HG02763 (cell line): ENCODE data around the gene ARPC3.
"Not testable (repeated sequence)": the region's sequence is repeated elsewhere in the genome, so short reads cannot be mapped to it uniquely, and the experiment has no call there.

Experiments
- ATAC-seq: cut with Tn5 transposase; IDR thresholded peaks from one replicate; pipeline ENCODE4 v1.9.1; 2021; ENCODE audit warnings: mild to moderate bottlenecking, moderate library complexity; ENCODE audit not compliant: unreplicated experiment

ARPC3 gene

DNA sequence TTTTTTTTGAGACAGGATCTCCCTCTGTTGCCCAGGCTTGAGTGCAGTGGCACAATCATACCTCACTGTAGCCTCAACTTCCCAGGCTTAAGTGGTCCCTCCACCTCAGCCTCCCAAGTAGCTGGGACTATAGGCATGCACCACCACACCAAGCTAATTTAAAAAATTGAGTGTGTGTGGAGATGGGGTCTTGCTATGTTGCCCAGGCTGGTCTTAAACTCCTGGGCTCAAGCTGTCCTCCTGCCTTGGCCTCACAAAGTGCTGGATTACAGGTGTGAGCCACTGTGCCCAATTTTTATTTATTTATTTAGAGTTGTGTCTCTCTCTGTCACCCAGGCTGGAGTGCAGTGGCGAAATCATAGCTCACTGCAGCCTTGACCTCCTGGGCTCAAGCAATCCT lies 29.5 kb downstream of the ARPC3 start:
- ATAC-seq = not testable (repeated sequence)

DNA sequence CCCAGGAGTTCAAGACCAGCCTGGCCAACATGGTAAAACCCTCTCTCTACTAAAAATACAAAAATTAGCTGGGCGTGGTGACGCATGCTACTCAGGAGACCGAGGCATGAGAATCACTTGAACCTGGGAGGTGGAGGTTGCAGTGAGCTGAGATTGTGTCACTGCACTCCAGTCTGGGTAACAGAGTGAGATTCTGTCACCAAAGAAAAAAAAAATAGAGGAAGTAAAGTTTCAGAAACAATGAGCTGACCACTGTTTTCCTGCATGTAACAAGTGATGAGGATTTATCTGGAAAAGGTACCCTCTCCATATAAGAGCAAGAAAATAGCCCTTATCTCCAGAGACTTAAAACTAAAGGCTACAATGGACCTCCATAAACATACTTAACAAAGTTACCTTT lies 33.0 kb downstream of the ARPC3 start:
- not testable (repeated sequence) for ATAC-seq

DNA sequence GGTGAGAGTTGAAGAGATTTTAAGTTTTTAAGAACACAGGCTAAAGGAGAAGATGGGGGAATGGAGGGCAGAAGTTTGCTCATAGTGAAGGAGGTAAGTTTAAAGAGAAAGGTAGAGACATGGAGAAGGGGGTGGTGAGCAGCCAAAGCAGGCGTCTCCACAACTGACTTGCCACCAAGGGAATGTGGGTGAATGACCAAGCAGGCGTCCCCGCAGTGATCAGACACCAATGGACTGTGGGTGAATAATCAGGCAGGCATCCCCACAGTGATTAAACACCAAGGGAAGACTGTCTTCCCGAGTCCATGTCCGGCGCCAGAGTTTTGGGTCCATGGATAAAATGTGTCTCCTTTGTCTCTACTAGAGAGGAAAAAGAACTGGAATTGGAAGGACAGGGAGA lies 40.1 kb downstream of the ARPC3 start:
- ATAC-seq = not testable (repeated sequence)

DNA sequence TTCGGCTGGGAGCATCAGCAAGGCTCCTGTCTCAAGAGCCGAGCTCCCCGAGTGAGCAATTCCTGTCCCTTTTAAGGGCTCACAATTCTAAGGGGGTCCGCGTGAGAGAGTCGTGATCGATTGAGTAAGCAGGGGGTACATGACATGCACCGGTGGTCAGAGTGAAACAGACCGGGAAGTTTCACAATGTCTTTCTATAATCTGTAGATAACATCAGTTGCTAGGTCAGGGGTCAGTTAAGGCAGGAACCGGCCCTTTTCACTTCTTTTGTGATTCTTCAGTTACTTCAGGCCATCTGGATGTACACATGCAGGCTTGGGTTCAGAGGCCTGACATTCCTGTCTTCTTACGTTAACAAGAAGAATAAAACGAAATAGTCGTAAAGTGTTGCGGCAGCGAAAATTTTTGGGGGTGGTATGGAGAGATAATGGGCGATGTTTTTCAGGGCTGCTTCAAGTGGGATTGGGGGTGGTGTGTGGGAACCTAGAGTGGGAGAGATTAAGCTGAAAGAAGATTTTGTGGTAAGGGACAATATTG lies 44.9 kb downstream of the ARPC3 start:
- not testable (repeated sequence) for ATAC-seq

DNA sequence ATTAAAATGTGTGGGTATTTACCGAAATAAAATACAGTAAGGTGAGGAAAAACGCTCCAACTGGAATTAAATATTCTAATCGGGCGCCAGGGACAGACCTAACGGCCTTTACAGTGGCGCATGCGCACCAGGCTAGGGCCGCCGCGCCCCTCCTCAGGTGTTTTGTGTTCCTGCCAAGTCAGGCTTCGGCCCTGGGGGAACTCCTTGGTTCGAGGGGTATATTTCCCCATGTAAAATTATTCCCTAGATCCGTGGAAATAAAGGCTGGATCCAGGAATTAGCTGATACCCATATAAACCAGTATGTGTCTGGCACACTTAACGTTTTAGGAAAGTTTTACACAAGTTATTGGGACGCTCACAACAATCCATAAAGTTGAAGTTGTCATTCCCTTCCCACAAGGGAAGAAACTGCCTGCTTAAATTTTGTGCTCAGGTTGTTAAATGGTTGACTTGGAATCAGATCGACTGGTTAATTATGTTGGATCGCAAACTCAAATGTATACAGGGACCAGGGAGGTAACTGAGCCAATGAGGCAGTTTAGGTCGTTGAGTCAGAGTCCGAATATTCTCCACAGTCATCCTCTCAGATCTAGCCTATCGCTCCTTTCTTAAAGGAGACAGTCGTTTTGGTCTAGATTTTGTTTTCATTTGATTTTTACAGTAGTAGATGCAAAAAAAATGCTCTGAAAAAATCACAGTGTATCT lies 46.0 kb downstream of the ARPC3 start:
- ATAC-seq = no peak

DNA sequence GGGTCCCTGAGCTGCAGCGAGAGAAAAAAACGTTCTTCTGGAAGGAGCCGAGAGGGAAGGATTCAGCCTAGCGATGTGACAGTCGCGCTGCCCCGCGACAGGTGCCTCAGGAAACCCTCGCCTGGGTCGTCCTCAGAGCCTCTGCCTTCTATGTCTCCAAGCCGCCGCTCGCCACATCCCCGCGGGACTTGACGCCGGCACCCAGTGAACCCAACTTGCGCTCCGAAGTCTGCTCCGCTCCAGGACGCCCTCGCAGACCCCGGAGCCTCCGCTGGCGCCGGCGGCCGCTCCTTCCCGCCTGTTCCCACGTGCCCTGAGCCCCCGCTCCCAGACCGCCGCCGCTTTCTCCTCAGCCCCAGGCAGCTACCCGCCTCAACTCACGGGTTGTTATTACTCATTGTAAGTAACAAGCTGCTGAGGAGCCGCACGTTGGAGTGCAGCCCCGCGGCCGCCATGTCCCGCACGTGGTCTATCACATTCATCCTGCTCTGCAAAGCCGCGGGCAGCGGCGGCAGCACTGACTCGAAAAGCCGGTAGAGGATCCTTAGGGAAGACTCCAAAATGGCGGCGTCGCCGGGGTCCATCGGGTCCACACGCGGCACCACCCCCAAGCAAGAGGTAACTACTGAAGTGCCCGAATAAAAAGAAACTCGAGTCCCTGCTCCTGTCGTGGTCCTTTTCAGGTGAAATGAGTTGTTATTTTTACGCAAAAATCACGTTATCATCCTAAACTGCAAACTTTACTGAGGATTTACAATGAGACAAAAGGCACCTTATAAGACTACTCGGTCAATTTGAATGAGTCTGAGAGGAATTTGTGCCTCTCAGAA lies 46.8 kb downstream of the ARPC3 start, which contains the start of gene ANAPC7:
ANAPC7 (minus strand) TSS at position 563 of the 830 bp plus-strand sequence; CDS start at position 482, 81 bp downstream.
- ATAC-seq = peak; percentile 69
